Large intestine (tissue), 3 donors: Measurements from ENCODE around the gene MIS18A. TPM values are rescaled to one million over a fixed set of nuclear protein-coding genes. Genes with fewer than 3 reads are reported as not detected.

Experiments used
- DNase-seq, 2 donors: peaks; one replicate each; pipeline versions ENCODE4 v3.0.0 to v3.0.0-alpha.2; 2013
- H3K27ac ChIP-seq: one replicate; pipeline ENCODE4 v1.5.1; 2013; ENCODE audit warnings: low read length
- H3K27me3 ChIP-seq: 2 replicates; pipeline ENCODE4 v1.6.1; 2013; ENCODE audit warnings: low read length; ENCODE audit not compliant: control insufficient read depth, insufficient read depth
- H3K36me3 ChIP-seq: 2 replicates; pipeline ENCODE4 v1.6.1; 2013; ENCODE audit warnings: low read length; ENCODE audit not compliant: control insufficient read depth, insufficient read depth
- H3K4me1 ChIP-seq: one replicate; pipeline ENCODE4 v1.6.1; 2013; ENCODE audit warnings: low read length; ENCODE audit not compliant: control insufficient read depth, insufficient read depth
- H3K4me3 ChIP-seq: one replicate; pipeline ENCODE4 v1.5.1; 2013; ENCODE audit warnings: low read length
- H3K9me3 ChIP-seq: one replicate; pipeline ENCODE4 v1.6.1; 2013; ENCODE audit warnings: mild to moderate bottlenecking, low read depth, low read length, moderate library complexity; ENCODE audit not compliant: control insufficient read depth
- WGBS: methylation state at CpG from one replicate; pipeline ENCODE4 v1.1.5; 2013; ENCODE audit warnings: low lambda C conversion rate; ENCODE audit not compliant: insufficient coverage; 5-methylcytosine and 5-hydroxymethylcytosine counted together
- polyA plus RNA-seq: library from polyadenylated mRNA; unstranded; fragments of 120-200 nt; gene quantifications from one replicate; pipeline ENCODE4 v1.2.1, GENCODE V29; 2013

MIS18A gene
- polyA plus RNA-seq, 1 donor = 15.4 TPM

- 71% methylated on average over 1 of the region's 7 CpGs for WGBS
- H3K9me3 ChIP-seq = no peaks in the 10 kb centered on the region
- DNase-seq = no peak
- no peaks in the 10 kb centered on the region for H3K4me1 ChIP-seq
- H3K36me3 ChIP-seq = no peaks in the 10 kb centered on the region
- no peak overlapping the region for H3K4me3 ChIP-seq
- no peak overlapping the region for H3K27ac ChIP-seq
- no peaks in the 10 kb centered on the region for H3K27me3 ChIP-seq
Measured at GRCh38 chr21:32240851-32241687, 37.8 kb downstream of the MIS18A start.

GRCh38 chr21:32239551-32239950 lies 39.3 kb downstream of the MIS18A start:
- no peak for DNase-seq
- Histone ChIP-seq H3K27ac (no peak overlapping the region), H3K4me3 (no peak overlapping the region), H3K4me1 (no peaks in the 10 kb centered on the region), H3K27me3 (no peaks in the 10 kb centered on the region), H3K9me3 (no peaks in the 10 kb centered on the region), H3K36me3 (no peaks in the 10 kb centered on the region)
- WGBS = 80% methylated on average over 1 of the region's 8 CpGs

- Histone ChIP-seq H3K27ac (no peak overlapping the region), H3K36me3 (no peaks in the 10 kb centered on the region), H3K4me1 (no peaks in the 10 kb centered on the region), H3K4me3 (no peak overlapping the region), H3K9me3 (no peaks in the 10 kb centered on the region), H3K27me3 (no peaks in the 10 kb centered on the region)
- WGBS = no CpG with 5 or more reads among the region's 1 CpG
- no peak for DNase-seq
Measured at GRCh38 chr21:32238063-32238462, 40.8 kb downstream of the MIS18A start.

- Histone ChIP-seq H3K36me3 (no peaks in the 10 kb centered on the region), H3K4me3 (no peak overlapping the region), H3K4me1 (no peaks in the 10 kb centered on the region), H3K27me3 (no peaks in the 10 kb centered on the region), H3K9me3 (no peaks in the 10 kb centered on the region), H3K27ac (no peak overlapping the region)
- no CpG with 5 or more reads among the region's 3 CpGs for WGBS
- no peak for DNase-seq
Measured at GRCh38 chr21:32237021-32237420, 41.8 kb downstream of the MIS18A start.

- DNase-seq = no peak
- Histone ChIP-seq H3K4me3 (no peak overlapping the region), H3K27me3 (no peaks in the 10 kb centered on the region), H3K27ac (no peak overlapping the region), H3K36me3 (no peaks in the 10 kb centered on the region), H3K4me1 (no peaks in the 10 kb centered on the region), H3K9me3 (no peaks in the 10 kb centered on the region)
- 86% methylated on average over 1 of the region's 4 CpGs for WGBS
Measured at GRCh38 chr21:32233722-32234301, 45.0 kb downstream of the MIS18A start.

- Histone ChIP-seq H3K27me3 (no peaks in the 10 kb centered on the region), H3K4me3 (no peak overlapping the region), H3K36me3 (no peaks in the 10 kb centered on the region), H3K9me3 (no peaks in the 10 kb centered on the region), H3K27ac (no peak overlapping the region), H3K4me1 (no peaks in the 10 kb centered on the region)
- DNase-seq = no peak
- 80% methylated on average over 2 of the region's 4 CpGs for WGBS
Measured at GRCh38 chr21:32233055-32233546, 45.7 kb downstream of the MIS18A start.

- H3K36me3 ChIP-seq = no peaks in the 10 kb centered on the region
- H3K9me3 ChIP-seq = no peaks in the 10 kb centered on the region
- no peak overlapping the region for H3K4me3 ChIP-seq
- WGBS = 90% methylated on average over 1 of the region's 1 CpG
- DNase-seq = no peak
- no peak overlapping the region for H3K27ac ChIP-seq
- no peaks in the 10 kb centered on the region for H3K4me1 ChIP-seq
- H3K27me3 ChIP-seq = no peaks in the 10 kb centered on the region
Measured at GRCh38 chr21:32226444-32226843, 52.4 kb downstream of the MIS18A start.

Other genes starting within 250 kb of the MIS18A start
- 0.72 TPM for gene MRAP, start 19.8 kb upstream of the MIS18A start, polyA plus RNA-seq
- 9.0 TPM for gene URB1, start 114.0 kb upstream of the MIS18A start, polyA plus RNA-seq
- gene EVA1C, start 133.7 kb upstream of the MIS18A start, polyA plus RNA-seq = 2.0 TPM